Prostate gland (tissue), 2 donors: ENCODE results near the gene PHETA1. TPM values are rescaled to one million over a fixed set of nuclear protein-coding genes. Genes with fewer than 3 reads are reported as not detected.
"Not testable (repeated sequence)": the region's sequence is repeated elsewhere in the genome, so short reads cannot be mapped to it uniquely, and the experiment has no call there.

Source experiments
- DNase-seq: peaks from one replicate; pipeline ENCODE4 v3.0.0-alpha.2; 2019; ENCODE audit warnings: low spot score
- H3K27ac ChIP-seq, 2 donors: fragments of 200-600 bp; sonication (generic); 2 replicates each; pipeline ENCODE4 v1.5.1; 2017 to 2019
- H3K27me3 ChIP-seq: fragments of 200-600 bp; sonication (generic); replicated peaks from 2 replicates; pipeline ENCODE4 v1.5.1; 2019; ENCODE audit not compliant: insufficient read depth
- H3K36me3 ChIP-seq, 2 donors: fragments of 200-600 bp; sonication (generic); 1 replicate in 1 of 2; 2 replicates in 1 of 2; pipeline versions ENCODE4 v1.5.1 to v1.8.1; 2017 to 2019
- H3K4me1 ChIP-seq: fragments of 200-600 bp; sonication (generic); replicated peaks from 2 replicates; pipeline ENCODE4 v1.5.1; 2019
- H3K4me3 ChIP-seq, 2 donors: fragments of 200-600 bp; sonication (generic); 2 replicates each; pipeline ENCODE4 v1.5.1; 2017 to 2019
- H3K9me3 ChIP-seq: fragments of 200-600 bp; sonication (generic); 2 replicates; pipeline ENCODE4 v1.5.1; 2017
- POLR2A ChIP-seq: fragments of 450-650 bp; IDR thresholded peaks from one replicate; pipeline ENCODE4 v1.6.1; 2016; ENCODE audit warnings: antibody characterized with exemption, mild to moderate bottlenecking
- POLR2AphosphoS5 ChIP-seq: sonication (generic); formaldehyde crosslinking; IDR thresholded peaks from one replicate; pipeline ENCODE4 v1.6.1; 2017; ENCODE audit warnings: antibody characterized with exemption
- WGBS: methylation state at CpG from one replicate; pipeline ENCODE4 v1.1.5; 2018; 5-methylcytosine and 5-hydroxymethylcytosine counted together
- intact Hi-C: fragments of 100-400 bp; cut with DNase I; formaldehyde crosslinking; loops from one replicate; pipeline ENCODE4 v1.14.2; 2022
- total RNA-seq, 2 donors: library from RNA; depleted of rRNA; stranded (reverse); fragments of >200 nt; gene quantifications; one replicate each; pipeline ENCODE4 v1.1.0, GENCODE V29; 2016
- TF ChIP-seq, protein P1 (sequence below), 4 experiments: fragments of 200-600 bp in 2 of 4; fragments of 450-650 bp in 2 of 4; sonication (generic) in 2 of 4; IDR thresholded peaks; 1 replicate in 3 of 4; 2 replicates in 1 of 4; pipeline ENCODE4 v1.5.1; 2016 to 2019; ENCODE audit warnings: antibody characterized with exemption in 4 of 4, mild to moderate bottlenecking in 2 of 4, moderate library complexity in 2 of 4

PHETA1 gene
- total RNA-seq, 2 donors from 2014 or later = 11.5 to 29.9 TPM

GRCh38 chr12:111398530-111398929, 29.6 kb upstream of the PHETA1 start:
- intact Hi-C loops = loop anchor here (10.0 kb wide), 1 partner anchor 126 kb away; no protein-coding TSS in a partner anchor
- Histone ChIP-seq H3K27me3 (no peaks in the 10 kb centered on the region), H3K27ac (no peak overlapping the region), H3K4me3 (no peak overlapping the region), H3K9me3 (no peaks in the 10 kb centered on the region), H3K4me1 (no peaks in the 10 kb centered on the region), H3K36me3 (no peaks in the 10 kb centered on the region)
- 65% methylated on average over 4 of the region's 4 CpGs for WGBS
- TF ChIP-seq POLR2A (no peak), POLR2AphosphoS5 (peak; percentile 17)
- no peak for DNase-seq

DNA sequence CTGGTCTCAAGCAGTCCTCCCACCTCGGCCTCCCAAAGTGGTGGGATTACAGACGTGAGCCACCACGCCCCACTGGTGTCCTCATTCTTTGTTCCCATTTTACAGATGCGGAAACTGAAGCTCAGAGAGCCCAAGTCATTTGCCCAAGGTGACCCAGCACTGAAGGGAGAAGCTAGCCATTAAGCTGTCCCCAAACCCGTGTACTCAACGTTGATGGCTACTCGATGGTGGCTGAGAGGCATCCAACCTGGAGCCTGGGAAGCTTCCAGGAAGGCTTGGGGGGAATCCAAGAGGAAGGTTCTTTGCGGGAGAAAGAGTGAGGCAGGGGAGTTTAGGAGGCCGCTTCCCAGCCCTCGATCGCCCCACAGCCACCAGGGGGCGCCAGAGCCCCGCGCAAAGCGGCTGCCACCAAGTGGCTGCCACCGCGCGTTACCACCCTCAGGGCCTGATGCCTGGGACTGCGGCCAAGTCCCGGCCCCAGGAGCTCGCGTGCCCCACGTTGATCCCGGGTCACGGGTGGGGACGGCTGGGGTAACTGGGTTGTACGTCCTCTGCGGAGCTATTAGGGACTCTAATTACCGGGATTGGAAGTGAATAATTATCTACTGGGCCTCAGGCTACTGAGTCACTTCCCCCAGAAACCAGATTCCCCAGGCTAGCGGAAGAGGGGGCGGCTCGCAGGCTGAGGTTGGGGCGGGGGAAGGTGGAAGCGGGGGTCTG, 28.0 kb upstream of the PHETA1 start:
- peak overlapping the region in 1 of 2 donors; percentile 8 for H3K4me3 ChIP-seq
- TF ChIP-seq, protein P1, sequence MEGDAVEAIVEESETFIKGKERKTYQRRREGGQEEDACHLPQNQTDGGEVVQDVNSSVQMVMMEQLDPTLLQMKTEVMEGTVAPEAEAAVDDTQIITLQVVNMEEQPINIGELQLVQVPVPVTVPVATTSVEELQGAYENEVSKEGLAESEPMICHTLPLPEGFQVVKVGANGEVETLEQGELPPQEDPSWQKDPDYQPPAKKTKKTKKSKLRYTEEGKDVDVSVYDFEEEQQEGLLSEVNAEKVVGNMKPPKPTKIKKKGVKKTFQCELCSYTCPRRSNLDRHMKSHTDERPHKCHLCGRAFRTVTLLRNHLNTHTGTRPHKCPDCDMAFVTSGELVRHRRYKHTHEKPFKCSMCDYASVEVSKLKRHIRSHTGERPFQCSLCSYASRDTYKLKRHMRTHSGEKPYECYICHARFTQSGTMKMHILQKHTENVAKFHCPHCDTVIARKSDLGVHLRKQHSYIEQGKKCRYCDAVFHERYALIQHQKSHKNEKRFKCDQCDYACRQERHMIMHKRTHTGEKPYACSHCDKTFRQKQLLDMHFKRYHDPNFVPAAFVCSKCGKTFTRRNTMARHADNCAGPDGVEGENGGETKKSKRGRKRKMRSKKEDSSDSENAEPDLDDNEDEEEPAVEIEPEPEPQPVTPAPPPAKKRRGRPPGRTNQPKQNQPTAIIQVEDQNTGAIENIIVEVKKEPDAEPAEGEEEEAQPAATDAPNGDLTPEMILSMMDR (IDR thresholded peaks at IDR 0.05) = peak; percentile 98 to 99 (median 98)
- peak; percentile 62 for TF ChIP-seq POLR2AphosphoS5
- no peak for TF ChIP-seq POLR2A
- intact Hi-C loops = loop anchor here (2.0 to 10.0 kb wide), 2 partner anchors 128 to 276 kb away; no protein-coding TSS in a partner anchor
- H3K27me3 ChIP-seq = no peaks in the 10 kb centered on the region
- no peak overlapping the region for H3K27ac ChIP-seq
- H3K4me1 ChIP-seq = no peaks in the 10 kb centered on the region
- no peaks in the 10 kb centered on the region for H3K9me3 ChIP-seq
- 8% methylated on average over 34 of the region's 34 CpGs for WGBS
- no peaks in the 10 kb centered on the region for H3K36me3 ChIP-seq
- DNase-seq = peak; percentile 72

DNA sequence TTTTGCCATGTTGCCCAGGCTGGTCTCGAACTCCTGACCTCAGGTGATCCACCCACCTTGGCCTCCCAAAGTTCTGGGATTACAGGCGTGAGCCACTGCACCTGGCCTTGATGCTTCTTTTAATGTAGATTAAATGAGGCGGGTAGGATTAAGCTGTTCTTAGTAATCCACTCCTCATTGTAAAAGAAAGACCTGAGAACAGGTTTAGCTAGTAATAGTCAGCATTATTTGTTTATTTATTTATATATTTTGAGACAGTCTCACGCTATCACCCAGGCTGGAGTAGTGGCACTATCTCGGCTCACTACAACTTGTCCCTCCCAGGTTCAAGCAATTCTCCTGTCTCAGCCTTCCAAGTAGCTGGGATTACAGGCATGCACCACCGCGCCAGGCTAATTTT, 27.4 kb upstream of the PHETA1 start:
- not testable (repeated sequence) for H3K9me3 ChIP-seq, H3K4me3 ChIP-seq, H3K27me3 ChIP-seq, H3K4me1 ChIP-seq, H3K27ac ChIP-seq, DNase-seq, H3K36me3 ChIP-seq
- WGBS = 84% methylated on average over 7 of the region's 7 CpGs
- intact Hi-C loops = loop anchor here (2.0 to 10.0 kb wide), 2 partner anchors 129 to 277 kb away; no protein-coding TSS in a partner anchor

GRCh38 chr12:111395336-111396187, 26.7 kb upstream of the PHETA1 start:
- TF ChIP-seq POLR2AphosphoS5 (no peak), POLR2A (no peak)
- TF ChIP-seq, protein P1 (IDR thresholded peaks at IDR 0.05) = no peak
- no peak for DNase-seq
- Histone ChIP-seq H3K4me1 (no peaks in the 10 kb centered on the region), H3K9me3 (no peaks in the 10 kb centered on the region), H3K27ac (no peak overlapping the region), H3K4me3 (no peak overlapping the region), H3K36me3 (no peaks in the 10 kb centered on the region), H3K27me3 (no peaks in the 10 kb centered on the region)
- intact Hi-C loops = loop anchor here (2.0 to 10.0 kb wide), 2 partner anchors 129 to 277 kb away; no protein-coding TSS in a partner anchor
- 81% methylated on average over 8 of the region's 8 CpGs for WGBS

DNA sequence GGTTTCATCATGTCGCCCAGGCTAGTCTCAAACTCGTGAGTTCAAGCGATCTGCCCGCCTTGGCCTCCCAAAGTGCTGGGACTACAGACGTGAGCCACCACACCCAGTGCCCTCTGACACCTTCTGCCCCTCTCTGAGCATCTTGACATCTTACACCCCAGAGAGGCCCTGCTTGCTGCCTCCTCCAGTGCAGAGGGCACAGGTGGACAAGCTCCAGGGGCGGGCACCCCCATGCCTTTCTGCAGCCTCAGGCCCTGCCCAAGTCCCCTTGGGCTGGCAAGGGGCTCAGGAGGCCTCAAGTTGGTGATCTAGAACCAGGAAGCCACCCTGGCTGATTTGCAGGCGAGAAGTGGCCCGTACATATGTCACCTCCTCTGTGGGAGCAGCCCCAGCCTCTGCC, 25.6 kb upstream of the PHETA1 start:
- intact Hi-C loops = loop anchor here (10.0 kb wide), 1 partner anchor 130 kb away; no protein-coding TSS in a partner anchor
- Histone ChIP-seq H3K4me1 (no peaks in the 10 kb centered on the region), H3K27ac (no peak overlapping the region), H3K4me3 (no peak overlapping the region), H3K27me3 (no peaks in the 10 kb centered on the region), H3K9me3 (no peaks in the 10 kb centered on the region), H3K36me3 (no peaks in the 10 kb centered on the region)
- TF ChIP-seq POLR2A = no peak
- no peak for TF ChIP-seq POLR2AphosphoS5
- TF ChIP-seq, protein P1 (IDR thresholded peaks at IDR 0.05) = no peak
- DNase-seq = no peak
- whole genome bisulfite sequencing = 85% methylated on average over 8 of the region's 8 CpGs
